IPS-NIHi11 (cell line): ENCODE results near the gene COL27A1.
"Not testable (repeated sequence)": the region's sequence is repeated elsewhere in the genome, so short reads cannot be mapped to it uniquely, and the experiment has no call there.

Source experiments
- DNase-seq: peaks from one replicate; pipeline ENCODE4 v3.0.0; 2012; ENCODE audit warnings: mixed read lengths, low spot score

The COL27A1 gene

GRCh38 chr9:114184071-114184470 is 28.7 kb downstream of the COL27A1 start:
- DNase-seq, result no peak

DNA sequence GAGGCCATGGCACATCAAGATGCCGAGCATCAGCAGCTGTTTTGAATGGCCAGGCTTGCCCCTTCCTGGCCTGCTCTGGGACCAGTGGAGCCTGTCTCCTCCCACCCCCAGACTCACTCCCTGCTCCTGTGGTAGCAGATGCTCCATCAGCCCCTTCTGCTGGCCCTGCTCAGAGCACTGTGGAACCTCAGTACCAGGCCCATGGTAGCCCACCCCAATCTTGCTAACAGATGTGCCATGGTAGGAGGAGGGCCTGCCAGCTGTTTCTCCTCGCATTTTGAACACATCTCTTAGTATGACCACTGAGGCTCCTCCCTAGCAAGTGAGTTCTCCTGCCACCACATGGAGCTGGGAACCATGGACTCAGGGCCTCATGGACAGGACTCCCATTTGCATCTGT is 29.5 kb downstream of the COL27A1 start:
- no peak for DNase-seq

DNA sequence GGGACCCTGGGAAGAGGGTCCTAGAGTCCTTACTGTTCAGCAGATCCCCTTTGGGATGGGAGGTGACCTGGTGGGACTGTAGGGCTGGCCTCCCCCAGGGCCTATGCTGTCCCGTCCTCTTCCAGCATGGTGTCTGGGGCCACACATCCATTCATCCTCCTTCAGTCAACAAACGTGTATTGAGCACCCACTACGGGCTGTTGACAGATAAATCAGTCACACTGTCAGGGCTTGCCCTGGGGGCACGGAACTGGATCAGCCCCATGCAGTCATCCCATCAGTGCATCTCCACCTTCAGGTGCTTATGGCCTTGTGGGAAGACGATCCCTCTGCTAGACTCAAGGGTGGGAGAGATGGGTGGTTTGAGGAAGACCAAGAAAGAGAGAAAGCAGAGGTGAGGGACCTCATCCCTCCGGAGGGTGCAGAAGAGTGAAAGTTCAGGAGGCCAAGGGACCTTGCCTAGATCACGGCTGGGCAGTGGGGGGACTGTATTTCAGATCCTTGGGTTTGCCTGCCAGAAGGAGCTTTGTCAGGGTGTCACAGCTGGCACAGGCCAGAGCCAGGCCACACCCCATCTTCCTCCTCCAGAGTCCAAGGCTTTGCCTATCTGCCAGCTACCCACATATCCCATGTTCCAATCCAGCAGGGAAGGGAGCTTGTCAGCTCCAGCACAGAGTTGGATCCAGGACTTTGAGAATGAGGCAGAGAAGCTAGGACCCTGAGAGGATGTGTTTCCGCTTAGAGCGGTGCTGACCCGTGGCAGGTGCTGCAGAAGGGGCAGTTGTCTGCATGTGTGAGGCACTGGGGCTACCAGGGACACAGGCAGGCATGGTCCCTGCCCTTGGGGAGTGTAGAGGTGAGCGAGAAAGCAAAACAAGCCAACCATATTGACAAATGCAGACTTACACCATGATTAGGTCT is 30.5 kb downstream of the COL27A1 start:
- DNase-seq, result no peak

- no peak for DNase-seq
These were observed 31.4 kb downstream of the COL27A1 start for GRCh38 chr9:114186605-114187289.

DNA sequence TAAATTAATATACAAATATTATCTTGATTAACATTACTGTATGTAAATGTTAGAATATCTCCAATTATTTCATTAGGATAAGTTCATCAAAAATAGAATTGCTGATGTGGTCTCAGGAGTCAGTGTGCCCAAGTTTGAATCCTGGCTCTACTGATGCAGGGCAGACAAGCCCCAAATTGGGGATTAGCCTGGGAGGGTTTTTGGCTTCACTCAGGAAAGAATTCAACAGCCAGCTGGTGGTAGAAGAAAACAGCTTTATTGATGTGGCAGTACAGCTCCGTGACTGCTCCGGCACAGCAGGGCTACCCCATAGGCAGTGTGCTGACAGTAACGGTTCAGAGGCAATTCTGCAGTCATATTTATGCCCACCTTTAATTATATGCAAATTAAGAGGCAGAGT is 32.5 kb downstream of the COL27A1 start:
- DNase-seq, result no peak

- no peak for DNase-seq
These were observed 34.7 kb downstream of the COL27A1 start for GRCh38 chr9:114189823-114190562.

GRCh38 chr9:114190563-114190905 is 35.2 kb downstream of the COL27A1 start:
- no peak for DNase-seq

DNA sequence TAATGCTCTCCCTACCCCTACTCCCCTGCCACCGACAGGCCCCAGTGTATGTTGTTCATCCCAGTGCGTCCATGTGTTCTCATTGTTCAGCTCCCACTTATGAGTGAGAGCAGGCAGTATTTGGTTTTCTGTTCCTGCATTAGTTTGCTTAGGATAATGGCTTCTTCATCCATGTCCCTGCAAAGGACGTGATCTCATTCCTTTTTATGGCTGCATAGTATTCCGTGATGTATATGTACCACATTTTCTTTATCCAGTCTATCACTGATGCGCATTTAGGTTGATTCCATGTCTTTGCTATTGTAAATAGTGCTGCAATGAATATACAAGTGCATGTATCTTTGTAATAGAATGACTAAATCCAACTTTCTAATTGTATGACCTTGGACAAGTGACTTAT is 36.1 kb downstream of the COL27A1 start:
- not testable (repeated sequence) for DNase-seq

GRCh38 chr9:114192539-114192938 is 37.2 kb downstream of the COL27A1 start:
- DNase-seq, result no peak

DNA sequence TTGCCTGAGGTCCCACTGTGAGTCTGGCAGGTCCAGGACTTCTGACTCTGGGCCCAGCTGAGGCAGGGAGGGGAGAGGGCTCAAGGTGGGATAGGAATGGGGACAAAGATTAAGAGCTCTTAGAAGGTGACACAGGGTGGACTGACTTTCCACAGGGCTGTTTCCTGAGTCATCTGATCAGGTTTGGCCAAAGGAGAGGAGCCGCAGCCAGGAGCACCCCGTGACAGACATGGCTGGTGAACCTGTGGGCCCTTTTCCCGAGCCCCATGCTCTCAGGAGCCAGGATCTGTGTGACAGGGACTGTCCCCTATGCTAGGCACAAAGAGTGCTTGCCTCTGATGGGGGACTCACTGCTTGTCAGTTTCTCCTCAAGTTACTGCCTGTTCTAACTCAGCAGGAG is 37.8 kb downstream of the COL27A1 start:
- DNase-seq, result no peak

DNA sequence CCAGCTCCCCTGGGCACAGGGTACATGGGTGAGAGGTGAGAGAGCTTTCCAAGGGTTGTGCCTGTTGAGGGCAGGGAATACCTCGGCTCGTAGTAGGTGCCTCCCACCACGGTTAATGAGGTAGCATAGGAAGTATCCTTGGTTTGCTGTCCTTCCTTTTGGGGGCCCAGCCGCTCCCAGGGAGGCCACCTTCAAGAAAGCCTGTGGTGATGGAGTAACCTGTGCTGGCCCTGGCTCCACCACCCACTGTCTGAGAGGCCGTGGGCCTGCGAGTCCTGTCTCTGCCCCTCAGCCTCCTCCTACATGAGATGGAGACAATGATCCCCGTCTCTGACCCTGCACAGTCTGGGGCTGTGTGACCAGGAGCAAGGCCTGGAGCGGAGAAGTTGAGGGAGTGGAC is 40.8 kb downstream of the COL27A1 start:
- no peak for DNase-seq

DNA sequence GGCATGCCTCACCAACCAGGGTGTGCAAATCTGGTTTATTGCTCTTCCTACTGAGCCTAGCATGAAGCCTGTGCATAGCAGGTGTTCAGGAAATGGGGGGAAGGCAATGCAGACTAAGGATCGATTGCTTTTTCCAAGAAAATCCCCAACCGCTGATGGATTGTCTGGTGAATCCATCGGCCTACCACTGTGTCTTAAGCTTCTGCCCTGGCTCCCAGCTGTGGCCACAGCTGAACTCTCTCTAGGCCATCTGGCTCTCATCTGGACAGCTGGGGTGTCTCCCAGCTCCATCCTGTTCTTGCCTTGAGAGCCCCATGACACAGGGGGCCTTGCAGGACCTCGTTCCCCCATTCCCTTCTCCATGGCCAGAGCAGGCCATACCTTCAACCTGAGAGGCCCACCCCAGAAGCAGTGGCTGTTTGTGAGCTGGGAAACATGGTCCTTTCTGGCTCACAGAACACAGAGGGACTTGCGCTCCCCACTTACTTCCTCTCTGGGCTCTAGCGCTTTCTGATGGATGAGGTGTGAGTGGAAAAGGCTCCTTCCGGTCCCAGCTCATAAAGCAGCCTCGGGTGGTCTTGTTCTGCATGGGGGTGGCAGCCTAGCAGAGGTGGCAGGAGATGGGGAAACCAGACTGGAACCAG is 41.8 kb downstream of the COL27A1 start:
- no peak for DNase-seq

GRCh38 chr9:114198249-114199040 is 43.1 kb downstream of the COL27A1 start:
- no peak for DNase-seq

GRCh38 chr9:114200721-114201300 is 45.5 kb downstream of the COL27A1 start:
- DNase-seq, result no peak

- no peak for DNase-seq
These were observed 47.1 kb downstream of the COL27A1 start for GRCh38 chr9:114202396-114202795.

GRCh38 chr9:114202849-114203248 is 47.5 kb downstream of the COL27A1 start:
- no peak for DNase-seq

DNA sequence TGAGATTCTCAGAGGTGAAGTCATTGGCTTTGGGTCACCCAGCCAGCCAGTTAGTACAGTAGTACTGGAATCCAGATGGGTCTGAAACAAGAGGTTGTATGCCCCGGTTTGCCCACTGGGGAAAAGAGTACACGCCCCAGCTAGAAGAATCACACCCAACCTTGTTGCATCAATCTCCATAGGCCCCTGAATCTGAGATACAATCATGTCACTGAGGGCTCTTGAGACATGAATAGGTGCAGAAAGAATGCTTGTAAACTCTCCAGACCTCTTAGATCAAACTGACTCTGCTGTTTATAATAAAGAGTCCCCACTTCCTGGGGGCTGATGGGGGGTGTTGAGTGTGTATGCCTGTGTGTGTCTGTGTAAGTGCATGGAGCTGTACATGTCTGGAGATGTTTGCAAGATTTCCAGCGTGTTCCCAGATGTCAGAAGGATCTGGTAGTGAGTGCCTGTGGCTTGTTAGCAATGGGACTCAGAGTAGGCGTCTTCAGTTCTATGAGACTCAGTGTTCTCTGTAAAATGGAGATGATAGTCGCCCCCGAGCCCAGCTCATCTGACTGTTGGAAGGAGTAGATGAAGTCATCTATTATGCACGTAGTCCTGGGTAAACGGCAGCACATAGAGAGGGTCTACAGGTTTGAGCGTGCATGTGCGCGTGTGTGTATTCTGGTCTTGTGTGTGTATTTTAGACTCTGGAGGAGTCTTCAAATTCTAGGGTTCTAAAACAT is 48.2 kb downstream of the COL27A1 start:
- DNase-seq, result no peak

DNA sequence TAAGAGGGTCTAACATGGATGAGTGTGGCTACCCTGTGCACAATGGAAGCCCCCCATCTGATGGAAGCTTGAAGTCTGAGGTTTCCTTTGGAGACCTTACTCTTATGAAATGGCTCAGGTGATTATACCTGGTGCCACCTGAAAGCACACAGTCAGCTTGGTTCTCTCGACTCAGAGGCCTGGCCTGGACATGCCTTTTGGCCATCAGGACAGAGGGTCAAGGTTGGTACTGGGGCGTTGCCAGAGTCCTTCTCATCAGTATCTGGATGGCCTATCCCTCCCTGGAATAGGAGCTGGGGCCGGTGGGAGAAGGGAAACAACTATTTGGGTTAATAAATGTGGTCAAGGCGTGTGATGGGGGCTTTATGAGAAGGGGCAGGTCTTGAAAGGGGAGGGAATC is 48.9 kb downstream of the COL27A1 start:
- no peak for DNase-seq

- DNase-seq, result peak; percentile 34
These were observed 50.1 kb downstream of the COL27A1 start for GRCh38 chr9:114205171-114206015.
